MG63 (cell line): ENCODE measurements around the gene PANX1. TPM values are rescaled to one million over a fixed set of nuclear protein-coding genes. Genes with fewer than 3 reads are reported as not detected.

ENCODE experiments used
- DNase-seq: peaks from one replicate; pipeline ENCODE4 v3.0.0-alpha.2; 2020
- H3K27me3 ChIP-seq: fragments of 250-450 bp; sonication (Bioruptor Pico); 2 replicates; pipeline ENCODE4 v1.5.1; 2020; ENCODE audit warnings: mild to moderate bottlenecking, moderate library complexity
- H3K36me3 ChIP-seq: fragments of 250-450 bp; sonication (Bioruptor Pico); 2 replicates; pipeline ENCODE4 v1.5.1; 2020; ENCODE audit warnings: mild to moderate bottlenecking, moderate library complexity
- H3K4me3 ChIP-seq: fragments of 250-450 bp; sonication (Bioruptor Pico); 2 replicates; pipeline ENCODE4 v1.5.1; 2020; ENCODE audit warnings: mild to moderate bottlenecking, moderate library complexity
- H3K9me3 ChIP-seq: fragments of 250-450 bp; sonication (Bioruptor Pico); 2 replicates; pipeline ENCODE4 v1.5.1; 2020; ENCODE audit warnings: mild to moderate bottlenecking, moderate library complexity
- total RNA-seq: library from RNA; depleted of rRNA; stranded (reverse); fragments of >200 nt; shearing (Covaris generic); gene quantifications from 2 replicates; pipeline ENCODE4 v1.2.3, GENCODE V29; 2014; ENCODE audit warnings: low replicate concordance

PANX1 gene
- total RNA-seq, 1 experiment from 2014 or later, result 16.8 TPM

DNA sequence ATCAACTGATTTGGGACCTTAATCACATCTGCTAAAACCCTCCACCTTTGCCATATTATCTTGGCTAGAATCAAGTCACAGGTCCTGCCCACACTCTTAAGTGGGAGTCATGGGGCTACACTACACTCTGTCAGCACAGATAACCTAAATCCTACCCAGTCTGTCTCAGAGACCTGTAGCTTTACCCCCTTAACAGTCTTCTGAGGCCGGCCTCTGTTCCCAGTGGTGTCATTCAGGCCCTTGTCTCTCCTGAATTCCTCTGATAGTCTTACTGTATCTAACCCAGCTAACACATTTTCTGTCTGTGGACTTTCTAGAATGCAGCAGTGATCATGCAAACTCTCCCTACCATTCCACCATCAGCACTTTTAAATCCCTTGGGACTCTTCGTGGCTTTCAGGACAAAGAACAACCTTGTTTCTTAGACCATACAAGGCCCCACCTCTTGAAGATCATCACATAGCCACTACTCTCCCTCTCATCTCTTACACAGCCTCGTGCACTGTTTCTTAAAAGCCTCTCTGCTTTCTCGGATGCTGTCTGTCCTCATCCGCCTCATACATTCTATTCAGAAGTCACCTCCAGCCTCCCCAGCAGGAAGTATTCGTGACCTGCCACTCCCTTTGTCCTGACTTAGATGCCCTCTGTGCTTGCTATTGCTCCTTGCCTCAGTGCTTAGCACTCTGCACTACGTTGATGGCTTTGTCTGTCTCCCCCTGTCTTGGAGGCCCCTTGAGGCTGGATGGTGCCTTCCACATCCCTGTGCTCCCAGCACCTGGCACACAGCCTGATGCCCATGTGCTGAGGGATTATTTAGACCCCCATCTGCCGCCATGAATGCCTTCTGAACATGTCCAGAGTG lies 57.9 kb downstream of the PANX1 start:
- DNase-seq, result no peak
- H3K36me3 ChIP-seq, result peaks cover 8% of the 10 kb centered on the region; the same call in 1 of the 2 replicates
- H3K27me3 ChIP-seq, result no peaks in the 10 kb centered on the region
- no peaks in the 10 kb centered on the region for H3K9me3 ChIP-seq
- no peak overlapping the region for H3K4me3 ChIP-seq

GRCh38 chr11:94193288-94193687 lies 64.6 kb downstream of the PANX1 start:
- H3K4me3 ChIP-seq, result no peak overlapping the region
- peak; percentile 97 for DNase-seq
- H3K27me3 ChIP-seq, result no peaks in the 10 kb centered on the region

GRCh38 chr11:94194712-94195111 lies 66.1 kb downstream of the PANX1 start:
- no peak overlapping the region for H3K4me3 ChIP-seq
- H3K36me3 ChIP-seq, result no peaks in the 10 kb centered on the region
- DNase-seq, result peak; percentile 77
- no peaks in the 10 kb centered on the region for H3K9me3 ChIP-seq
- H3K27me3 ChIP-seq, result no peaks in the 10 kb centered on the region

More at GRCh38 chr11:94193288-94193687, 64.6 kb downstream of the PANX1 start:
- H3K36me3 ChIP-seq, result no peaks in the 10 kb centered on the region
- H3K9me3 ChIP-seq, result no peaks in the 10 kb centered on the region

- Histone ChIP-seq H3K36me3 (no peaks in the 10 kb centered on the region), H3K4me3 (no peak overlapping the region), H3K27me3 (no peaks in the 10 kb centered on the region), H3K9me3 (no peaks in the 10 kb centered on the region)
- peak; percentile 78 for DNase-seq
These were observed 67.7 kb downstream of the PANX1 start for GRCh38 chr11:94196363-94196762.

DNA sequence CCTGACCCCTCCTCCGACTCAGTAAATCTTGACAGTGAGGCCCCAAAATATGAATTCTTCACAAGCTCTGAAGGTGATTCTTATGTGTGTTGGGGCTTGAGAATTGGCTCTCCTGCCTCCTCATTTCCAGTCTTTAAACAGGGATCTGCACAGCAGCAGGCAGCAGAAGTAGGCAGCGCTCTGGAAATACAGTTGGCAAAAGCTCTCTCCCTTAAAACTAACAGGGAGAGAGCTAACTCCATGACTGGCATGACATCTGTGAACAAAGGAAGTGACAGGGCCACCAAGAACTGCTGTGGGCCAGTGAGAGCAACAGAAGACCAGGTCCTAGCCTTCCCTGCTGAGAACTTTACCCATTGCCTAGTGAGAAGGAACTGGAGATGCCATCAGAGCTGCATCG lies 70.1 kb downstream of the PANX1 start:
- no peaks in the 10 kb centered on the region for H3K36me3 ChIP-seq
- H3K27me3 ChIP-seq, result no peaks in the 10 kb centered on the region
- no peaks in the 10 kb centered on the region for H3K9me3 ChIP-seq
- no peak for DNase-seq
- no peak overlapping the region for H3K4me3 ChIP-seq

DNA sequence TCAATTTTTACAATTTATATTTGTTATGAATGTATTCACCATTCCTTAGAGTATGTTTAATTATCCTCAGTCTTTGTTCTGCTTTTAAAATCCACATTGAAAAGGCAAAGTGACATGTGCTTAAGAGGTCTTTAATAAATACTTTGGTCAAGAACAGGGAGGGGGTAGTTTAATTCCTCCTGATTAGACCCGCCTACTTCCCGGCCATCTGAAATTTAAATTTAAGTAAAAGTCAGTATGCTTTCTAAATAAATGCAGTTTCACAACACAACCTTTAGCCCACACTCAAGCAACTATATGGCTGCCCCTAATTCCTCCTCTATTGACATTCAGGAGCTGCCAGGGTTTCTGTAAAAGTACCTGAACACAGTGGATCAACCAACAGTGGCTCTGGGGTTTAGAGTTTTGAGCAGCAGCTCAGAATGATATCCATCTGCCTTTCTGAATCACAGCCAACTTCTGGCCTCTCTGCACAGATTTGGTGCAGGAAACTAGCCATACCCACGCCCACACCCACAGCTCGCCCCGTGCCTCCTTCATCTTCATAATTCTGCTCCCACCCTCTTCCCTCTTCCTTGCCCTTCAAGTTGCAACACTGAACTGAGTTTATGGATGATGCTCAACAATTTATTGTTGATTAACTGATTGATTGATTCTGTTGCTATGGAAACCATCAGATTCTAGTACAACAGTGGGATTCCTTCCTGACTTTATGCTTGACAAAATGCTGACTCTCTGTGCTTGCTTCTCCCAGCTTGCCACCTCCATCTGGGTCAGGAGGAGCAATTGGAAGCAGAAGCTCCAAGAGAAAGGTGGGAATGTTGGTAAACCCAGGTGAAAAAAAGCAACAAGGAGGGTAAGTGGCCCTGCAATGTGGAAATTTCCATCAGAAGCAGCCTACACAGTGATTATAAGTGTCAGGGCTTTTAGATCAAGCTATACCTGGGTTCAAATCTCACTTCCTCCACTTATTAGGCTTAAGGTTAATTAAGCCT lies 70.8 kb downstream of the PANX1 start:
- Histone ChIP-seq H3K36me3 (no peaks in the 10 kb centered on the region), H3K27me3 (no peaks in the 10 kb centered on the region), H3K9me3 (no peaks in the 10 kb centered on the region), H3K4me3 (no peak overlapping the region)
- no peak for DNase-seq

- DNase-seq, result peak; percentile 37
- Histone ChIP-seq H3K27me3 (no peaks in the 10 kb centered on the region), H3K4me3 (no peak overlapping the region), H3K9me3 (no peaks in the 10 kb centered on the region), H3K36me3 (no peaks in the 10 kb centered on the region)
These were observed 72.4 kb downstream of the PANX1 start for GRCh38 chr11:94201004-94201465.

- Histone ChIP-seq H3K9me3 (no peaks in the 10 kb centered on the region), H3K27me3 (no peaks in the 10 kb centered on the region), H3K4me3 (no peak overlapping the region), H3K36me3 (no peaks in the 10 kb centered on the region)
- DNase-seq, result no peak
These were observed 74.4 kb downstream of the PANX1 start for GRCh38 chr11:94203070-94203469.

DNA sequence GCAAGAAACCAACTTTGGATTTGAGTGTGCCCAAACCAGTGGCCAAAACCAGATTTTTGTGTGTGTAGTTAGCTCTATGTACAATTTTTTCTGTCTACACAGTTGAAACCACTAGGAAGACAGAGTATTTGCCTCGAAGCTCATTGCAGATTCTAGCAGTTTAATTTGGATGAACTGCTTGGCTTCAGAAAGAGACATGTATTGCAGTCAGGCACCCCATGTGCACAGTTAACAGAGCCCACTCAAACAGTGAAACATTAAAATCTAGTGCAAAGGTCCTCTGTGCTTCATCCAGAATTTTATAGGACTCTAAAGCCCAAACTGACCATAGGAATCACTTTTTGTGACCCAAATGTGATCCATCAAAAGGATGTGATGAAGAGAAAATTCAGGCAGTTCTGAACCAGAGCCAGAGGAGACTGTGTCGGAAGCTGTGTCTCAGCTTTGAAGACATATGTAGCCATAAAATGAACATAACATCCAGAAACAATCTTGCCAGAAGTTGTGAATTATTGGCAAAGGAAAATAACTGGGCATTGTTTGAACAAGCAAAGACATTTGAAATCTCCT lies 82.7 kb downstream of the PANX1 start:
- no peaks in the 10 kb centered on the region for H3K9me3 ChIP-seq
- no peak for DNase-seq

DNA sequence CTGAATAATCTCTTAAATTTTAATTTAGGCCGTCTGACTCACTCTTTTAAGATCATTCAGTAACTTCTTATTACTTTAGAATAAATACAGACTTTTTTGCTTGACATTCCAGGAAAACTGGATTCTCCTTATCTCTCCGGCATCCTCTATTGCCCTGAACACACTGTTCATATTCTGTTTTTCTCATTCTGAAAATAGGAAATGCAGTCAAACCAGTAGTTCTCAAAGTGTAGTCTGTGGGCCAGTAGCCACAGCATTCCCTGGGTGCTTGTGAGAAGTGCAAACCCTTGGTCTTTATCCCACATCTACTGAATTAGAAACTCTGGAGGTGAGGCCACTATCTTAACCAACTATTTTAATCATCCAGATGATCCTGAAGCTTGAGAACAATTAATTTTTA lies 84.3 kb downstream of the PANX1 start:
- DNase-seq, result no peak
- Histone ChIP-seq H3K36me3 (no peaks in the 10 kb centered on the region), H3K27me3 (peaks cover 2% of the 10 kb centered on the region; the same call in 1 of the 2 replicates), H3K4me3 (no peak overlapping the region), H3K9me3 (no peaks in the 10 kb centered on the region)

More for the DNA sequence above, 82.7 kb downstream of the PANX1 start:
- no peak overlapping the region for H3K4me3 ChIP-seq
- peaks cover 2% of the 10 kb centered on the region; the same call in 1 of the 2 replicates for H3K27me3 ChIP-seq
- H3K36me3 ChIP-seq, result no peaks in the 10 kb centered on the region

DNA sequence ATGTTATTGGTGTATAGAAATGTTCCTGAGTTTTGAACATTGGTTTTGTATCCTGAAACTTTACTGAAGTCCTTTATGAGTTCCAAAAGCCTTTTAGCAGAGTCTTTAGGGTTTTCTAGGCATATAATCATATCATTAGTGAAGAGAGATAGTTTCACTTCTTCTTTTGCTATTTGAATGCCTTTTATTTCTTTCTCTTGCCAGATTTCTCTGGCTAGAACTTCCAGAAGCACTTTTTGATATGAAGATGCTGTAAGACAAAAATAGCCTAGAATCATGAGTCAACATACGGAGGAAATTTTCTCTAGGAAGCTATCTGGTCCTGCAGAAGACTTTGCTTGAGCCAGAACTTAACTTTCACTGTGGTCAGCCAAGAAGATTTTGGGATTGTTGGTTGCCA lies 89.1 kb downstream of the PANX1 start:
- Histone ChIP-seq H3K9me3 (no peaks in the 10 kb centered on the region; the same call in 1 of the 2 replicates), H3K27me3 (peaks cover 2% of the 10 kb centered on the region; the same call in 1 of the 2 replicates), H3K4me3 (no peak overlapping the region), H3K36me3 (no peaks in the 10 kb centered on the region)
- DNase-seq, result no peak

DNA sequence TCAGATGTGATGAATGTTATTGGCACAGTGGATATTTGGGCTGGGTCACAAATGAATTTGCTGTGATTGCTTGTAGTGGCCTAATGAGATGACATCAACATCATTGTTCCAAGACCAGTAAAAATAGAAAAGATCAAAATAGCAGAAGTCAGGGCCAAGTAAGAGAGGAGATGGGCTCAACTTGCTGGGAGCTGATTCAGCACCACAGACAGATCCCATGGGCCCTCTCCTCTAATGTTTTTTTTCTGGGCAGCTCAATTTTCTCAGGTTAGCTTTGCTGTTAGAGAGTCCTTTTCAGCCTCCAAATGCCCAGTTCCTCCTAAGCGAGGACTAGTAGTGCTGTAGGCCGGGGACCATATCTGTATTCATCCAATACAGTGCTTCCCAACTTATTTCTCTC lies 89.7 kb downstream of the PANX1 start:
- no peaks in the 10 kb centered on the region for H3K36me3 ChIP-seq
- peaks cover 2% of the 10 kb centered on the region; the same call in 1 of the 2 replicates for H3K27me3 ChIP-seq
- DNase-seq, result no peak
- no peaks in the 10 kb centered on the region; the same call in 1 of the 2 replicates for H3K9me3 ChIP-seq
- no peak overlapping the region for H3K4me3 ChIP-seq

- no peaks in the 10 kb centered on the region for H3K36me3 ChIP-seq
- H3K9me3 ChIP-seq, result no peaks in the 10 kb centered on the region; the same call in 1 of the 2 replicates
- no peak for DNase-seq
- no peak overlapping the region for H3K4me3 ChIP-seq
- H3K27me3 ChIP-seq, result peaks cover 2% of the 10 kb centered on the region; the same call in 1 of the 2 replicates
These were observed 91.1 kb downstream of the PANX1 start for GRCh38 chr11:94219771-94220170.

DNA sequence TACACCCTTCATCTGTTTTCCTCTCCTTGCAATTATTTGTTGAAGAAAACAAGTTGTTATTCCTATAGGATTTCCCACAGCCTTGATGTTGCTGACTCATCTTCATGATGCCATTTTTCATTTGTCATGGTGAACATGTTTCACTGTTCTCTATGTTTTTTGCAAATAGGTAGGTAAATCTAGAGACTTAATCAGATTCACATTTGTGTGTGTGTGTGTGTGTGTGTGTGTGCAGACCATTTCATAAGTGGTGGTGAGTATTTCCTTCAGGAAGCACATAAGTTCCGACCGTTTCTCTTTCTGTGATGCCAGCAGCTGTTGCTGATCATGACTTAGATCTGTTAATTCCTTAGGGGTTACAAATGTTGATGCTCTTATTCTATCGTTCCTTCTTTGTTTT lies 95.4 kb downstream of the PANX1 start:
- Histone ChIP-seq H3K9me3 (no peaks in the 10 kb centered on the region; the same call in 1 of the 2 replicates), H3K36me3 (no peaks in the 10 kb centered on the region), H3K4me3 (no peak overlapping the region), H3K27me3 (no peaks in the 10 kb centered on the region)
- no peak for DNase-seq
